ENCODE results near the gene TREH. TPM values are rescaled to one million over a fixed set of nuclear protein-coding genes. Genes with fewer than 3 reads are reported as not detected.

The TREH gene
- total RNA-seq, 1 experiment from 2014 or later: not detected

DNA sequence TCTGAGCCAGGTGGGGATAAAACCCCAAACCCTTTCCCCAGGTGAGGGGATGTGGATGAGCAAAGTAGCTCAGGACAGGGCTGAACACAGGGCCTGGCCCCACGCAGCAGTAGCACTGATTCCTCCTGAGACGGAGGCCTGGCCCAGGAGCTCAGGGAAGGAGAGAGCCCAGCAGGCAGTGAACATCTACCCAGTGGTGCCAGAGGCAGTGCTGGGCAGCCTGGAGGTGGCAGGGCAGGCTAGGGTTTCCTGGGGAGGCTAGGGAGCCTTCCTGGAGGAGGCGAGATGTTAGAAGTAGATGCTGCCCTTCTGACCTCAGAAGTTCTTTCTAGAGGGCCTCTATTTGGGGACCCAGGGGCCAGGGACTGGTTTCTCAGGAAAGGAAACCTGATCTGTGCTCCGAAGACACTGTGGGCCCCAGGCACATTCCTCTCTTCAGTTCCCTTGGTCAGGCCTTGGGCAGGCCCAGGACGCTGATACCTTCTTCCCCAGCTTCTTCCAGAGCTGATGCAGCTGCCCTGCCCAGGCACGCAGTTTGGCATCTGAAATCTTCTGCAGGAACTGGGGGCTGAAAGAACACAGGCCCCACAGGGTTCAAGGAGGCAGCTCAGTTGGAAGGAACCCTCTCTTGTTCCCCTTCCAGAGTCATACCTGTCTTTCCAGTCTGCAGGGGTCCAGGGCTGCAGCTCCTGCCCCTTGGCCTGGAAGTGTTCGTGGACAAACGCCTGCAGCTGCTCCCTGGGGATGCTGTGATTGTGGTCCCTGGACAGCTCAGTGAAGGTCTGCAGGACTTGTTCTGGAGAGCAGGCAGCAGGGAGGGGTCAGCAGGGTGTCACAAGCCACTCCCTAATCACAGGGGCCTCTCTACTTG lies 16.8 kb downstream of the TREH start:
- Histone ChIP-seq H3T11ph (ENCODE audit: low read length) (no peak overlapping the region), H4K20me1 (ENCODE audit: control insufficient read depth, insufficient read depth, insufficient read length) (no peaks in the 10 kb centered on the region), H2BK20ac (ENCODE audit: low read depth, low read length, poor library complexity, severe bottlenecking) (no peak overlapping the region), H3K9me3 (ENCODE audit: control insufficient read depth, low read depth, low read length) (no peaks in the 10 kb centered on the region), H2AK5ac (ENCODE audit: insufficient read length, low read length) (no peak overlapping the region), H4K5ac (ENCODE audit: insufficient read length, low read depth, low read length) (no peak overlapping the region), H2BK120ac (ENCODE audit: low read depth, low read length, poor library complexity, severe bottlenecking) (no peak overlapping the region), H3K4me2 (ENCODE audit: insufficient read depth, insufficient read length, low read length) (no peak overlapping the region), H3K23ac (ENCODE audit: insufficient read length, low read depth, low read length) (no peak overlapping the region), H2BK12ac (ENCODE audit: insufficient read length, low read depth, low read length) (no peak overlapping the region), H3K14ac (ENCODE audit: insufficient read depth, low read length) (no peak overlapping the region), H3K4ac (ENCODE audit: low read depth, low read length) (no peak overlapping the region), H4K8ac (replicated peaks; ENCODE audit: insufficient read length, low read depth, low read length) (no peak overlapping the region), H3K18ac (ENCODE audit: insufficient read length, low read depth, low read length) (no peak overlapping the region), H3K9ac (ENCODE audit: extremely low read depth, insufficient read length, low read length) (no peak overlapping the region), H2BK15ac (ENCODE audit: low read depth, low read length) (no peak overlapping the region), H2BK5ac (ENCODE audit: insufficient read length, low read length) (no peak overlapping the region), H3K27ac (ENCODE audit: insufficient read length, low read depth, low read length) (no peak overlapping the region), H3K79me1 (ENCODE audit: insufficient read depth, low read depth, low read length, poor library complexity, severe bottlenecking) (no peaks in the 10 kb centered on the region), H3K56ac (ENCODE audit: insufficient read length, low read depth, low read length) (no peak overlapping the region), H3K4me1 (ENCODE audit: insufficient read depth, low read length) (peaks cover 3% of the 10 kb centered on the region; the same call in 1 of the 2 replicates), H4K91ac (ENCODE audit: insufficient read length, low read depth, low read length) (no peak overlapping the region), H3K79me2 (ENCODE audit: insufficient read depth, low read length) (no peaks in the 10 kb centered on the region), H3K23me2 (ENCODE audit: insufficient read length, low read depth, low read length, poor library complexity, severe bottlenecking) (no peaks in the 10 kb centered on the region), H3K27me3 (ENCODE audit: insufficient read depth, low read length) (no peaks in the 10 kb centered on the region; the same call in 1 of the 2 replicates), H2AFZ (ENCODE audit: low read length) (no peak overlapping the region)
- TF ChIP-seq, protein P1, sequence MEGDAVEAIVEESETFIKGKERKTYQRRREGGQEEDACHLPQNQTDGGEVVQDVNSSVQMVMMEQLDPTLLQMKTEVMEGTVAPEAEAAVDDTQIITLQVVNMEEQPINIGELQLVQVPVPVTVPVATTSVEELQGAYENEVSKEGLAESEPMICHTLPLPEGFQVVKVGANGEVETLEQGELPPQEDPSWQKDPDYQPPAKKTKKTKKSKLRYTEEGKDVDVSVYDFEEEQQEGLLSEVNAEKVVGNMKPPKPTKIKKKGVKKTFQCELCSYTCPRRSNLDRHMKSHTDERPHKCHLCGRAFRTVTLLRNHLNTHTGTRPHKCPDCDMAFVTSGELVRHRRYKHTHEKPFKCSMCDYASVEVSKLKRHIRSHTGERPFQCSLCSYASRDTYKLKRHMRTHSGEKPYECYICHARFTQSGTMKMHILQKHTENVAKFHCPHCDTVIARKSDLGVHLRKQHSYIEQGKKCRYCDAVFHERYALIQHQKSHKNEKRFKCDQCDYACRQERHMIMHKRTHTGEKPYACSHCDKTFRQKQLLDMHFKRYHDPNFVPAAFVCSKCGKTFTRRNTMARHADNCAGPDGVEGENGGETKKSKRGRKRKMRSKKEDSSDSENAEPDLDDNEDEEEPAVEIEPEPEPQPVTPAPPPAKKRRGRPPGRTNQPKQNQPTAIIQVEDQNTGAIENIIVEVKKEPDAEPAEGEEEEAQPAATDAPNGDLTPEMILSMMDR (conservative IDR thresholded peaks at IDR 0.05): no peak
- H3K9me3 Mint-ChIP-seq: no peaks in the 10 kb centered on the region
- no CpG with 5 or more reads among the region's 8 CpGs for WGBS (ENCODE audit: extremely low coverage, insufficient read length, low lambda C conversion rate)
- H3K27ac Mint-ChIP-seq: 0 out of 7 replicates have a peak overlapping the region, but pooled peaks of 1 of the 3 experiments have one; percentile 68
- H3K4me3 Mint-ChIP-seq: no peak overlapping the region
- no peaks in the 10 kb centered on the region for H3K36me3 Mint-ChIP-seq (ENCODE audit: insufficient read depth in 1 of 3, low read depth in 3 of 3)
- peaks cover 43 to 47% of the 10 kb centered on the region in 2 experiments for H3K4me1 Mint-ChIP-seq
- H3K27me3 Mint-ChIP-seq (ENCODE audit: low read depth): peaks cover 2% of the 10 kb centered on the region; the same call in 1 of the 2 replicates
- peak; percentile 38 for DNase-seq

Measured in H9 (cell line).